Duodenal mucosa (tissue), 2 donors: ENCODE results near the gene ARHGEF10L.

Source experiments
- H3K27ac ChIP-seq: one replicate; pipeline ENCODE4 v1.7.0; 2013; ENCODE audit warnings: low read depth, low read length
- H3K27me3 ChIP-seq, 2 donors: one replicate each; pipeline ENCODE4 v1.7.0; 2013; ENCODE audit warnings: low read length in 2 of 2, control low read depth in 1 of 2; ENCODE audit not compliant: insufficient read depth in 2 of 2, control insufficient read depth in 1 of 2
- H3K36me3 ChIP-seq, 2 donors: one replicate each; pipeline ENCODE4 v1.7.0; 2013; ENCODE audit warnings: low read length in 2 of 2, control low read depth in 1 of 2; ENCODE audit not compliant: insufficient read depth in 2 of 2, control insufficient read depth in 1 of 2
- H3K4me1 ChIP-seq, 2 donors: one replicate each; pipeline ENCODE4 v1.7.0; 2013; ENCODE audit warnings: low read length in 2 of 2, control low read depth in 1 of 2; ENCODE audit not compliant: insufficient read depth in 2 of 2, control insufficient read depth in 1 of 2
- H3K4me3 ChIP-seq, 2 donors: one replicate each; pipeline ENCODE4 v1.7.0; 2013; ENCODE audit warnings: low read length in 2 of 2, low read depth in 1 of 2
- H3K9ac ChIP-seq, 2 donors: one replicate each; pipeline ENCODE4 v1.7.0; 2013; ENCODE audit warnings: low read length in 2 of 2, low read depth in 1 of 2
- H3K9me3 ChIP-seq, 2 donors: one replicate each; pipeline ENCODE4 v1.7.0; 2013; ENCODE audit warnings: low read length in 2 of 2, control low read depth in 1 of 2; ENCODE audit not compliant: control insufficient read depth in 1 of 2

The ARHGEF10L gene

GRCh38 chr1:17700945-17701810, 161.7 kb downstream of the ARHGEF10L start:
- H3K27ac ChIP-seq: no peak overlapping the region
- H3K4me3 ChIP-seq: no peak overlapping the region
- H3K4me1 ChIP-seq: no peaks in the 10 kb centered on the region
- H3K27me3 ChIP-seq: no peaks in the 10 kb centered on the region
- H3K9ac ChIP-seq: no peak overlapping the region
- no peaks in the 10 kb centered on the region for H3K9me3 ChIP-seq
- H3K36me3 ChIP-seq: peaks cover 0 to 7% of the 10 kb centered on the region in 2 donors

- no peak overlapping the region for H3K9ac ChIP-seq
- no peaks in the 10 kb centered on the region for H3K36me3 ChIP-seq
- no peaks in the 10 kb centered on the region for H3K9me3 ChIP-seq
- H3K4me3 ChIP-seq: no peak overlapping the region
- H3K27me3 ChIP-seq: no peaks in the 10 kb centered on the region
- H3K27ac ChIP-seq: no peak overlapping the region
- no peaks in the 10 kb centered on the region for H3K4me1 ChIP-seq
Observed at GRCh38 chr1:17704176-17704575, 164.7 kb downstream of the ARHGEF10L start.

- H3K4me1 ChIP-seq: no peaks in the 10 kb centered on the region
- H3K36me3 ChIP-seq: no peaks in the 10 kb centered on the region
- H3K9ac ChIP-seq: no peak overlapping the region
- H3K27me3 ChIP-seq: no peaks in the 10 kb centered on the region
- no peak overlapping the region for H3K27ac ChIP-seq
- H3K4me3 ChIP-seq: no peak overlapping the region
- H3K9me3 ChIP-seq: no peaks in the 10 kb centered on the region
Observed at GRCh38 chr1:17706445-17706844, 166.9 kb downstream of the ARHGEF10L start.

- Histone ChIP-seq H3K36me3 (no peaks in the 10 kb centered on the region), H3K4me3 (no peak overlapping the region), H3K4me1 (no peaks in the 10 kb centered on the region), H3K9ac (no peak overlapping the region), H3K27me3 (no peaks in the 10 kb centered on the region), H3K27ac (no peak overlapping the region), H3K9me3 (no peaks in the 10 kb centered on the region)
Observed at GRCh38 chr1:17709981-17710380, 170.5 kb downstream of the ARHGEF10L start.

GRCh38 chr1:17710889-17711576, 171.5 kb downstream of the ARHGEF10L start:
- H3K36me3 ChIP-seq: no peaks in the 10 kb centered on the region
- no peaks in the 10 kb centered on the region for H3K4me1 ChIP-seq
- no peak overlapping the region for H3K9ac ChIP-seq
- no peaks in the 10 kb centered on the region for H3K9me3 ChIP-seq
- no peaks in the 10 kb centered on the region for H3K27me3 ChIP-seq
- H3K27ac ChIP-seq: no peak overlapping the region
- H3K4me3 ChIP-seq: no peak overlapping the region

- Histone ChIP-seq H3K4me3 (no peak overlapping the region), H3K9ac (no peak overlapping the region), H3K9me3 (no peaks in the 10 kb centered on the region), H3K4me1 (no peaks in the 10 kb centered on the region), H3K36me3 (no peaks in the 10 kb centered on the region), H3K27me3 (no peaks in the 10 kb centered on the region), H3K27ac (no peak overlapping the region)
Observed at GRCh38 chr1:17711577-17711910, 172.0 kb downstream of the ARHGEF10L start.

- Histone ChIP-seq H3K4me1 (no peaks in the 10 kb centered on the region), H3K9me3 (no peaks in the 10 kb centered on the region), H3K4me3 (no peak overlapping the region), H3K9ac (no peak overlapping the region), H3K27me3 (no peaks in the 10 kb centered on the region), H3K36me3 (no peaks in the 10 kb centered on the region), H3K27ac (no peak overlapping the region)
Observed at GRCh38 chr1:17711941-17712340, 172.4 kb downstream of the ARHGEF10L start.

GRCh38 chr1:17713993-17714392, 174.5 kb downstream of the ARHGEF10L start:
- no peaks in the 10 kb centered on the region for H3K36me3 ChIP-seq
- H3K27me3 ChIP-seq: no peaks in the 10 kb centered on the region
- H3K9ac ChIP-seq: no peak overlapping the region
- no peaks in the 10 kb centered on the region for H3K9me3 ChIP-seq
- no peak overlapping the region for H3K4me3 ChIP-seq
- no peaks in the 10 kb centered on the region for H3K4me1 ChIP-seq
- H3K27ac ChIP-seq: no peak overlapping the region

GRCh38 chr1:17717594-17718535, 178.4 kb downstream of the ARHGEF10L start:
- H3K4me1 ChIP-seq: no peaks in the 10 kb centered on the region
- no peaks in the 10 kb centered on the region for H3K9me3 ChIP-seq
- H3K27ac ChIP-seq: no peak overlapping the region
- H3K4me3 ChIP-seq: no peak overlapping the region
- H3K36me3 ChIP-seq: no peaks in the 10 kb centered on the region
- H3K27me3 ChIP-seq: peaks cover 0 to 4% of the 10 kb centered on the region in 2 donors
- no peak overlapping the region for H3K9ac ChIP-seq

- H3K4me1 ChIP-seq: no peaks in the 10 kb centered on the region
- no peak overlapping the region for H3K4me3 ChIP-seq
- no peak overlapping the region for H3K9ac ChIP-seq
- H3K36me3 ChIP-seq: no peaks in the 10 kb centered on the region
- H3K27me3 ChIP-seq: peaks cover 0 to 4% of the 10 kb centered on the region in 2 donors
- no peaks in the 10 kb centered on the region for H3K9me3 ChIP-seq
- H3K27ac ChIP-seq: no peak overlapping the region
Observed at GRCh38 chr1:17719874-17720273, 180.4 kb downstream of the ARHGEF10L start.
